GM04504 (cell line): ENCODE data around the gene IFNGR1.
"Not testable (repeated sequence)": the region's sequence is repeated elsewhere in the genome, so short reads cannot be mapped to it uniquely, and the experiment has no call there.

Experiments used
- DNase-seq: peaks from one replicate; pipeline ENCODE4 v3.0.0-alpha.2; 2012; ENCODE audit warnings: low read depth

IFNGR1 gene

DNA sequence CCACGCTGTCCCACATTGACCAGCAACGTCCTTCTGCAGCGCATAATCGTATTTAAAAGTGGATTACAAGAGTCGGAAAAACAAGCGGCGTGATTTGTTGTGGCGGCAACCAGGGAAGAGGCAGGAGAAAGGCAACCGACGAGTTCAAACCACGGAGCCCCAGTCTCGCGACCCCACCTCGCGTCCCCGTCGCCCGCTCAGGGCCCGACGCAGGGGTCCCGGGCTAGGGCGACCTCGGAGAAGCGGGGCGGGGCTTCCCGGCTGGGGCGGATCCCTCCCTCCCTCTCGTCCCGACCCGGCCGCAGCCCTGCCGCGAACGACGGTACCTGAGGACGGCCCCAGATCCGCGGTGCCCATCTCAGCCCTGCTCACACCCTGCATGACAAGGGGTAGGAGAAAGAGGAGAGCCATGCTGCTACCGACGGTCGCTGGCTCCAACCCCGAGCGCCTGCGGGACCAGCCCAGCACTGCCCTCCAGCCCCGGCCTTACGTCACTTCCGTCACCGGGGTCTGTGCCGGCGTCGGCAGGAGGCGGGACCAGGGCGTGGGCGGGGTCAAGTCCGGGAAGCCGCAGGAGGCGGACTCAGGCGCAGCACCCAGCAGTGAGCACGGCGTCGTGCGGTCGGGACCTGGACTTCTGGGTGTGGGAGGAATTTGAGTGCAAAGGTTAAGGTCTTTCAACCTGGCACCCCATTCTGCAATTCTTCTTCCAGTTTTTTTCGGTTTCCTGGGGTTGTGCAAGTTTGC, at the start of gene IFNGR1:
Gene IFNGR1, minus strand, starts transcription at position 469 of the 747 bp plus-strand sequence. Its CDS starts 58 bp downstream, at position 411.
- peak; percentile 71 for DNase-seq

DNA sequence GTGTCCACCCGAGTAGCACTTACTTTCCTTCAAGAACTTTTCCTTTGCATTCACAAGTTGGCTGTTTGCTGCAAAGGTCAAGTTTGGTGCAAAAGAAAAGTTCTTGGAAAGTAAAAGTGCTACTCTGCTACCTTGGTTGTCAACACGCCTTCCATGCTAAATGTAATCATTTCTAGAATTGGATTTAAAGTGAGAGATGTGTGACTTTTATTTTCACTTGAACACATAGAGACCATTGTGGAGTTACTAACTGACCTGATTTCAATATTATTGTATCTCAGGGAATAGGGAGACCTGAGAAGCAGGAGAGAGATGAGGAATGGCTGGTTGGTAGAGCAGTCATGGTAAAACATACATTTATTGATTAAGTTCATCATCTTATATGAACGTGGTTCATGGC, 49.7 kb upstream of the IFNGR1 start:
- DNase-seq = no peak

DNA sequence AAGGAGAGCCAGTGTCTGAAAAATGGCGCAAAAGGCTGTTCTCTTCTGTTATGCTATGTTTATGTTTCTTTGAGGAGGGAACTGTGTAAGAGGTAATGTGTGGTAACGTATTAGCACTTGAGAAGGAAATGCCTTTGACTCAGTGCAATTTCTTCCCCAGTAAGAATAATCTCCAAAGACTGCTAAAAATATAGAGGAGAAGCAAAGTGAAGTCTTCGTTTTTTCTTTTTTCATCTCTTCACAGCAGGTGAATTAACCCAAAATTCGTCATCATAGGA, 47.1 kb upstream of the IFNGR1 start:
- no peak for DNase-seq

DNA sequence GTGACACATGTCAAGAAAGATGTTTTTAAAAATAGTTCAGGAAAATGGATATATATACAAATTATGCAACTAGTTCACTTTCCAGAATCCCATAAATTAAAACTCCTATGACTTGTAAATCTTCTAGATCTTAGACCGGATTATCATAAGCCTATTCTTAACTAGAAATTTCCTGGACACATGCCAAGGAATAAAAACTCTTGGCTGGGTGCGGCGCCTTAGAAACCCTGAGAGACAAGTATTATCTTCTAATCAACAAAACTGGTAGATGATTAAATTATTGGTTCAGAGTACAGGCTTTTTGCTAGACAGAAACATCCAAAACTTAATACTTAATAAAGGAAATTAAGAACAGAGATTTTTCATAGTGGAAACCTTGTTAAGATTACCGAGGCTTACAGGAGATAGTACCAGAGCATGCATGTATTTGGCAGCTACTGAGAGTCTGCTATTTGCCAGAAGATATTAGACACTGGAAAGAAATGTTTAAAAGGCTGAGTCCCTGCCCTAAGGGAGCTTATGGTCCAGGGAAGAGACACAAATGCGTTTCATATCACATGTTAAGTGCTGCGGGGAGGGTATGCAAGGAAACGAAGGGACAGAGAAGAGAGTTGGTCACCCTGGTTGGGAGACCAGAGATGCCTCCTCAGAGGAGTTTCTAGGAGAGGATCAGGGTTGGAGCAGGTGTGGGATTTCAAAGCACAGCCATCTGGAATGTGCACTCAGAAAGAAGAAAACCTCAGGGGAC, 46.5 kb upstream of the IFNGR1 start:
- DNase-seq = no peak

DNA sequence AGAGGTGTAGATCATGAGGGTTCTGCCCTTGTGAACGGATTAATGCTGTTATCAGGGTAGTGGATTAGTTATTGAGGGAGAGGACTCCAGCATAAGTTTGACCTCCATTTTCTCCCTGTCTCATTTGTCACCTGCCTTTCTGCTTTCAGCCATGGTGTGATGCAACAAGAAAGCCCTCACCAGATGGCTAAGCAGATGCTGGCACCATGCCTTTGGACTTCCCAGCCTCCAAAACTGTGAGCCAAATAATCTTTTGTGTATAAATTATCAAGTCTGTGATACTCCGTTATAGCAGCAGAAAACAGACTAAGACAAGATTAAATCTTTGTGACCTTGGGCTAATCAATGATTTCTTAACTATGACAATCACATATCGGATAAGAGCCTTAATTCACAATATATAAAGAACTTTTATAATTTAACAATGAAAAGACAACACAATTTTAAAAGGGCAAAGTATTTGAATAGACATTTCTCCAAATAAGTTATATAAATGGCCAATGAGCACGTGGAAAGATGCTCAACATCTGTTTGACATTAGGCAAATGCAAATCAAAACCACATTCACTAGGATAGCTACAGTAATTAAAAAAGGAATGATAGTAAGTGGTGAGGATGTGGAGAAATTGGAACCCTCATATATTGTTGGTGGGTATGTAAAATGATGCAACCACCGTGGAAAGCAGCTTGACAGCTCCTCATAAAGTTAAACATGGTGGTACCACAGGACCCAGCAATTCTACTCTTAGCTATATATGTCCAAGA, 45.3 kb upstream of the IFNGR1 start:
- peak; percentile 6 for DNase-seq

DNA sequence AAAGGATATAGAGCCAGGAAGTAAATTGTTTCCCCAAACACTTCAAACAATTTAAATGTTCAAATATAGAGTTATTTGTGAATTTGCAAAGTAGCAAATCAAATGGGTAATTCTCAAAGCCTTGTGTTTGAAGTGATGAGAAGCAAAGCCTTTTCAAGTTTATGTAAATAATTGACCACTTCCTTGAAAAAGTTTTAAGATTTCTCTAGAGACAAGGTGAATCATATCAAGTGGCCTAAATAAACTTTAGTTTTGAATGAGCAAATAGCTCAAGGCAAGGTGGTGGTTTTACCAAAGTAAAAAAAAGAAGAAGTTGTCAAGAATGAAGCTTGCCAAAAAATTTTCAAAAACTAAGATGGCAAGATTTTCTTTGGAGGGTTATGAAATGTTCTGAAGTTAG, 42.6 kb upstream of the IFNGR1 start:
- DNase-seq = no peak

DNA sequence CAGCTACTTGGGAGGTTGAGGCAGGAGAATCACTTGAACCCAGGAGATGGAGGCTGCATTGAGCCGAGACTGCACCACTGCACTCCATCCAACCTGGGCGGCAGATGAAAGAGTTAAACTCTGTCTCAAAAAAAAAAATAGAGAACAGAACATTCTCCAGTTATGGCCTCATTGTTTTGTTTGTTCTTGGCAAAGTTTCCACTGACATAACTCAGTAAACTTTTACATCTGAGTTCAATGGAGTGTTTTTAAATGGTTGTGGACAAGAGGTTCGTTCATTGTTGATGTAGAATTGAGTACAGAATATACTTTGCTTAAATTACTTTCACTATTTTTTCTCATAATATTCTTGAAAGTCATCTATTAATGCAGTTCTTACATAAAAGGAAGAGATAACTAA, 42.2 kb upstream of the IFNGR1 start:
- no peak for DNase-seq

DNA sequence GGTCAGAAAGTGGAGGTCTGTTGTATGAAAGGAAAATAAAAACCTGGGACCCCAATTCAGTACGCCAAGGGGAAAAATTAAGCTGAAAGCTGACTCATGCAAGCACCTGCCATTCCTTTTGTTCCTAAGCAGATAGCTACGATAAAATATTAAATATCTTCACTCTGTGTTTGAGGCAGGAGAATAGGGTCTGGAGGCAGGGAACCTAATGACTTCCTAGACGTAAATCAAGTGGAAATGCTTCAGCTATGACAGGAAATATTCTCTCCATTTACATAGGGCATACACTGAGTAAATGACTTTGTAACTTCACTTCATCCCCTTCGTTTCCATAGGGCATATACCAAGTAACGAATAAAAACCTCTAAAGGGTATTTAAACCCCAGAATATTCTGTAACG, 41.0 kb upstream of the IFNGR1 start:
- no peak for DNase-seq

DNA sequence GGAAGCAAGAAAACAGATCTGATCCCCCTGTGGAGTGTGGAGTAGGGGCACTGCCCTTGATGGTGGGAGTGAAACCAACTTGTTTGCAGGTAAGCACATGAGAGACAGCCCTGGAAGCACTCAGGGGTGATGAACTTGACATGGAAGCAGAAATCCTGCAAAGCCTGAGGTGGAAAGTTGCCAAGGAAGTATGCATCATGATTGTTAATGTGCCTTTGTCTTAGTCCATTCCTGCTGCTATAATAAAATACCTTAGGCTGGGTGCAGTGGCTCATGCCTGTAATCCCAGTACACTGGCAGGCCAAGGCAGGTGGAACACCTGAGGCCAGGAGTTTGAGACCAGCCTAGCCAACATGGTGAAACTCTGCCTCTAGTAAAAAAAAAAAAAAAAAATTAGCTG, 40.2 kb upstream of the IFNGR1 start:
- no peak for DNase-seq

DNA sequence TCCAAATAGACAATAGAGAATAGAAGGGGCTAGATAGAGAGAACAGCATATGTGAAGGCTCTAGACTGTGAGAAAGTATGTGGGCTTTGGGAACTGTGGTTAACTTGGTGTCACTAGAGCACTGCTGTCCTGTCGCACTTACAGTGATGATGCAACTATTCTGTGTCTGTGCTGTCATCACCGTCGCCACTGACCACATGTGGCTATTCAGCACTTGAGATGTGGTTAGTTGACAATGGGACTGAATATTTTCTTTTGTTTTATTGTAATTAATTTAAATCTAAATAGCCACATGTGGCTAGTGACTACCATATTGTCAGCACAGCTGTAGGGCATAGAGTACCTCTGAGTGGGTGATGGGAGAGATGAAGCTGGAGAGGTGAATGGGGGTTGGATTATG, 39.0 kb upstream of the IFNGR1 start:
- no peak for DNase-seq

DNA sequence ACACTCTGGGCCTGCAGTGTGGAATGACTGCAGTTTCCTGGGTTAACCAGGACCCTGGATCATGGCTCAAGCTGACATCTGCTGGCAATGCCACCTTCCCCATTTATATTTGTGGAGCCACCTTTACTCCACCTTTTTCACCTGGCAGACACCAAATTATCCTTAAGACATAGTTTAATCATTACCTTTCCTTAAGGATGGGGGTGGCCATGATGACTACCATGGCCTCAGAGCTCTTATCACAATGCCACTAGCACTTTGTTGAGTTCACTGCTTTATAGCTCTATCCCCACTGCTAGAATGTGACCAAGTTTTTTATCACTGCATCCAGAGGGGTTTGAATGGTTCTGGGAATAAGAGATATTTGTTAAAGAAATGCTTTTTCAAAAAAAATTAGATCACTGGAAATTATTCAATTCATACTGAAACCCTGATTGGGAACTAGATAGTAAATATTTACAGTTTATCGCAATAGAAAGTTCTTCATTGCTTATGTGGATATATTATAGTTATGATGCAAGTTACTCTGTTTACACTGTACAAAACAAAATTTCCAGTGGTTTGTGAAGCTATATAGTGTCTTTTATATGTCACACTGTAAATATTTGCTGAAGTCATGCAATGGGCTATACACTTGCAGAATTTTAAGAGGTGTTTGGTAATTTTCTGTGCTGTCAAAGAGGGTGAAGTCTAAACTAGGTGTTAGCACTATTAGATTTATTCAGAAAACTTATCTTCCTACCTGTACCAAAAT, 37.3 kb upstream of the IFNGR1 start:
- DNase-seq = no peak

DNA sequence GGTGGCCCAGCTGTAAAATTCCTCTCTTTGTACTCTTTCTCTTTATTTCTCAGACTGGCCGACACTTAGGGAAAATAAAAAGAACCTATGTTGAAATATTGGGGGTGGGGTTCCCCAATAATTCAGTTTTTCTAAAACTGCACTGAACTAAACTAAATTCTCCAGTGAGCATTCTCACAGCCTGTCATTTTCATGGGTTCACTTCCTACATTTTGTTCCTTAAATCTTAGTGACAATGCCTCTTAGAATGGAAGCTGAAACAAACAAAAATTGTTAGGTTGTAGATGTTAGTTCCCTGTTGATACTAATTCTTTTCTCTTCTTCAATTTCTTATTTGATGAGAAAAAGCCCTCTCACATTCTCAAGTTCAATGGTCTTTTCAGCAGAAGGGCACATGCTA, 35.8 kb upstream of the IFNGR1 start:
- DNase-seq = no peak

DNA sequence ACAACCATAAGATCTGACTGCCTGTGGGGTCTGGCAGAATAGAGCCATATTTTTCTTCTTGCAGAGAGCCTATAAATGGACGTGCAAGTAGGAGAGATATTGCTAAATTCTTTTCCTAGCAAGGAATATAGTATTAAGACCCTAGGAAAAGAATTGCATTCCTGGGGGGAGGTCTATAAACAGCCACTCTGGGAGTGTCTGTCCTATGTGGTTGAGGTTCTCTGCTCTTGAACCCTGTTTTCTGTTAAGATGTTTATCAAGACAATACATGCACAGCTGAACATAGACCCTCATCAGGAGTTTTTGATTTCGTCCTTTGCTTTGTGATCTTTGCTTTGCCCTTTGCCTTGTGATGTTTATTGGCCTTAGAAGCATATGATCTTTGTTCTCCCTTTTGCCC, 35.2 kb upstream of the IFNGR1 start:
- DNase-seq = not testable (repeated sequence)

DNA sequence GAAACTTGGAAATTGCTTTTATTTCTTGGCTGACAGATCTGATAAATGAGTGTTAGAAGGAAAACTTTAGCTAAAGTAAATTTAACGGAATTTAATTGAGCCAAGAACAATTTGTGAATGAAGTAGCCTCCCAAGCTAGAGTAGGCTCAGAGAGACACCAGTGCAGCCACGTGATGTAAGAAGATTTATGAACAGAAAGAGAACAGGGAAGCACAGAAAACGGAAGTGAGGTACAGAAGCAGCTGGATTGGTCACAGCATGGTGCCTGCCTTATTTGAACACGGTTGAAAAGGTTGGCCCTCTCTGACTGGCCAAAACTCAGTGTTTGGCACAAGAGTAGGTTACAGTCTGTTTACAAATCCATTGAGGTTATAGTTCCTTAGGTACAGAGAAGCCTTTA, 29.5 kb upstream of the IFNGR1 start:
- DNase-seq = no peak

DNA sequence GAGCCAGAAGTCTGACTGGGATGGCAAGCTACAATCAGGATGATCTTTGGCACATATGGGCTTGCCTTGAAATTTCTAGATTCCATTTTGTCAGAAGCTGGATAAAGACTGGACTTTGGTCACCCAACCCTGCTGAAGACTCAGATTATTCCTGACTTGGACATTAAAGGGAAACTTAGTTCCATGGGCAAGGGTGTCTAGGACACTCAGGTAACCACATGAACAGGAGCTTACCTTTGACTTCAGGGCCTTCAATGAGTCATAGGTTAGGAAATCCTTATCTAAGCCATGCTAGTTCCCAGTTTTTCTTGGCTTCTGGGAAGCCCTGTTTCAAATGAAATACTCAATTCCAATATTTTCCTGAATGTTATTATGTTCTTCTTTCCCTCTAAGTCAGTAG, 28.5 kb upstream of the IFNGR1 start:
- no peak for DNase-seq

DNA sequence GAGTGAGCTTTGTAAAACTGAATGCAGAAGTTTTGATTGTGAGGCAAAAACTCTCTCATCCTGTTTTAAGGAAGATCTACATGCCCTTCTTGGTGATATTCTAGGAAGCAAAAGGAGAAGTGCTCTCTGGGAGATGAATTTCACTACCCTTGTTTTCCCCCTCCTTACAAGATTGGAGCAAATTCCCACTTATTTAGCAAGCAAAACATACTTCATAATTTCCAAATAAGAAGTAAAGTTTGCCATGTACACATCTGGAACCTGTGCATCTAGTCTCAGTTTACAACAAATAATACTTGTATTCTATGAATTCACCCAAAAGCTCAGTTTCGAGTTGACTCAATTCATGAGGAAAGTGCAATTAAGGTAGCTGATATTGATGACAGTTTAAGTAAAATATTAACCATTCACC, 27.6 kb upstream of the IFNGR1 start:
- DNase-seq = no peak

DNA sequence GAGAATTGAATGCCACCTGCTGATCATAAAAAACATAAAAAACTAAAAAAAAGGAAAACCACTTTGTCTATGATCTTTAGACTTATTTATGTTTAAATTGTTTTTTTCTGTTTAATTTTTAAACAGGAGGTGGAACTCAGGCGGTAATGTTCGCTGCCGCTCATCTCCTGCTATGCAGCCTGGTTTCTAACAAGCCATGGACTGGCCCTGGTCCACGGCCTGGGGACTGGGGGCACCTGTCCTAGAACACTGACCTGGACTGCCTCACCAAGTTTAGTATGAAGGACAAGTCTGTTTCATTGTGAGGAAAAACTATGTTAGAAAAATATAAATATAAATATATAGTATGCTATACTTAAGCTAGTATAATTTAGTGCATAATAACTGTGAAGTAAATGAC, 27.0 kb upstream of the IFNGR1 start:
- DNase-seq = no peak

DNA sequence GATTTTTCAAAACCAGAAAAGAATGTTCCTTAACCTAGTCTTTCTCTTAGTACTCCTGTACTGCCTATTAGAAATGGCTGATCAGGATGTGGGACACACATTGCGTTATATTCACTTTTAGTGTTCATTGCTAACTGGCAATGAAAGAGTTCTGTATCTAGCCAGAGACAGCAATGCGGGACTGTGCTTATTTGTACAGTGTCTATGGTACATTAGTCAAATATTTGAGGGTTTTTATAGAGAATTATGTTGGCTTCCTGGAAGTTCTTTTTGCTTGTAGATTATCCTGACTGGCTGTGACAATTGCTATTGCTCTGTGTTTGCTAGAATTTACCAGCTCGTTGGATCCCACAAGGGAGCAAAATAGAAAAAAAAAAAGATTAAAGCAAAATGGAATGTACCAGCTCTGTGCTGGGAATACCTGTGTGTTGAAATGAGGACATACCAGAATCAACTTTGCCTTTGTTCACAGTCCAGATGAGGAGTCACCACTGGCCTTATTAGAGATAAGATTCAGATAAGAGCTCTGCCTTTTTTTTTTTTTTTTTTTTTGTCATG, 22.4 kb upstream of the IFNGR1 start:
- DNase-seq = no peak

DNA sequence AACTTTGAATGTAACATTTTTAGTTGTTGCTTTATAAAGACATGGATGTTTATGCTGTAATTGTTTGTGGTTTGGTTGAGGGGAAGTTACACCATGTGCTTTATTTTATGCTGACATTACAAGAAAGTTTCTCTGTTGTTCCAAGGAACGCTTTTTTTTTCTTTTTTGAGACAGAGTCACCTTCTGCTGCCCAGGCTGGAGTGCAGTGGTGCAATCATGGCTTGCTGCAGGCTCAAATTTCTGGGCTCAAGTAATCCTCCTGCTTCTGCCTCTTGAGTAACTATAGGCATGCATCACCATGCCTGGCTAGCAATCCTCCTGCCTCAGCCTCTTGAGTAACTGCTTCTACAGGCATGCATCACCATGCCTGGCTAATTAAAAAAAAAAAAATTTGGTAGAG, 21.0 kb upstream of the IFNGR1 start:
- DNase-seq = peak; percentile 67

DNA sequence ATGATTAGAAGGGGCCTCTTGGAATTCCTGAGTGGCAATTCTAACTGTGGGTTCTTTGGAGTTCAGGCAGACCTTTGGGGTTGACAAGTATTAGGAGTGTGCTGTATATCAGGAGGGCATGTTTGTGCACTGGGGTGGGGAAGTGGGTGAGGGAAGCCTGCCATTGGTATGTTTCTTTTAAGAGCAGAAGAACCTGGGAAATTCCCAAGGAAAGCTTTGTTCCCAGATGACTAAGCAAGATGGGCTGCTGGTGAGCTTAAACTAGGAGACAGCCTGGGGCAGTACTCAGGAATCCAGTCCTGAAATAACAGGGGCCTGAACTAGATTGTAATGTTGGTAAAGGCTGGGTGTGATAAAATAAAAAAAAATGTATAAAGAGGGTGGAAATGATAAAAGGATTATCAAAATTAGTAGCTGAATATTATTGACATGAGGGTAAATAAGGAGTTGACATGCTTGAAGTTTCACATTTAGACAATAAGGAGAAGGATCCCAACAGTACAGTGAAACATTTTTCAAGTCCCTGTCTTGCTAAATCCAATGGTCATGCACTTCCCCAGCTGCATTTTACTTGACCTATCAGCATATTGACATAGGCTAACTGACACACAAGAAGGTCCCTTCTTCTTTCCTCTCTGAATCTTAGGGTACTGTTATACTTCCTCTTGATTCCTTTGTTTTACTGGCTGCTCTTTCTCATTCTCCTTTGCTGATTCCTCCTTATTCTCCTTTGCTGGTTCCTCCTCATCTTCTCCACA, 18.4 kb upstream of the IFNGR1 start:
- peak; percentile 25 for DNase-seq

DNA sequence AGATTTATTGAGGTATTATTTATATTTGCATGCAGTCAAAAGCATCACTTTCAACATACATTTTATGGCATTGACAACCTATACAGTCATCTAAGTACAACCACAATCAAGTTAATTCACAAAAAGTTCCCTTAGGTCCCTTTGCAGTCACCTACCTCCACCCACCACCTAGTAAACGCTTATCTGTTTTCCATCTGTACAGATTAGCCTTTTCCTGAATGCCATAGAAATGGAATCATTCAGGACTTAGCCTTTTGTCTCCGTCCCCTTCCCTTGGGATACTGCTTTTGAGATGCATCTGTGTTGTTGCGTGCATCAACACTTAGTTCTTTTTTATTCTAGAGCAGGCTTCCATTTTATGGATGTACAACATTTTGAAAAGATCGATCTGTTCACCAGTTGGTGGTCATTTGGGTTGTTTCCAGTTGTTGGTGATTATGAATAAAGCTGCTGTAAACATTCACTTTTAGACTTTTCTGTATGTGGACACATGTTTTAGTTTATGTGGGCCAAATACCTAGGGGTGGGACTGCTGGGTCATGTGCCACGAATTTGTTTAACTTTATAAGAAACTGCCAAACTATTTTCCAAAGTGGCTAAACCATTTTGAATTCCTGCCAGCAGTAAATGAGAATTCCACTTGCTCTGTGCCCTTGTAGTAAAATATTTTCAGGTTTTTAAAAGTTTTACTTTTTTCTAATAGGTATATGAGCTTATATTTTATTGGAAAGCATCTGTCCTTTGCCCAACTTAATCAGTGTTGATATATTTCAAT, 17.6 kb upstream of the IFNGR1 start:
- DNase-seq = no peak
